MM.1S (cell line): ENCODE data around the gene ADIPOR2.

Source experiments
- EZH2 ChIP-seq: fragments of 300-600 bp; sonication (generic); optimal IDR thresholded peaks from 2 replicates; pipeline ENCODE3; 2017; ENCODE audit warnings: low read depth, mild to moderate bottlenecking, antibody characterized with exemption, low read length, mixed read lengths
- TF ChIP-seq, protein P1 (sequence below): fragments of 300-600 bp; sonication (generic); IDR thresholded peaks from 2 replicates; pipeline ENCODE4 v1.5.1; 2016; ENCODE audit warnings: antibody characterized with exemption, low read length, mixed read lengths

DNA sequence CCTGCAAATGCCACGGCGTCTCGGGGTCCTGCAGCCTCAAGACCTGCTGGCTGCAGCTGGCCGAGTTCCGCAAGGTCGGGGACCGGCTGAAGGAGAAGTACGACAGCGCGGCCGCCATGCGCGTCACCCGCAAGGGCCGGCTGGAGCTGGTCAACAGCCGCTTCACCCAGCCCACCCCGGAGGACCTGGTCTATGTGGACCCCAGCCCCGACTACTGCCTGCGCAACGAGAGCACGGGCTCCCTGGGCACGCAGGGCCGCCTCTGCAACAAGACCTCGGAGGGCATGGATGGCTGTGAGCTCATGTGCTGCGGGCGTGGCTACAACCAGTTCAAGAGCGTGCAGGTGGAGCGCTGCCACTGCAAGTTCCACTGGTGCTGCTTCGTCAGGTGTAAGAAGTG is 45.1 kb upstream of the ADIPOR2 start:
- TF ChIP-seq, protein P1, sequence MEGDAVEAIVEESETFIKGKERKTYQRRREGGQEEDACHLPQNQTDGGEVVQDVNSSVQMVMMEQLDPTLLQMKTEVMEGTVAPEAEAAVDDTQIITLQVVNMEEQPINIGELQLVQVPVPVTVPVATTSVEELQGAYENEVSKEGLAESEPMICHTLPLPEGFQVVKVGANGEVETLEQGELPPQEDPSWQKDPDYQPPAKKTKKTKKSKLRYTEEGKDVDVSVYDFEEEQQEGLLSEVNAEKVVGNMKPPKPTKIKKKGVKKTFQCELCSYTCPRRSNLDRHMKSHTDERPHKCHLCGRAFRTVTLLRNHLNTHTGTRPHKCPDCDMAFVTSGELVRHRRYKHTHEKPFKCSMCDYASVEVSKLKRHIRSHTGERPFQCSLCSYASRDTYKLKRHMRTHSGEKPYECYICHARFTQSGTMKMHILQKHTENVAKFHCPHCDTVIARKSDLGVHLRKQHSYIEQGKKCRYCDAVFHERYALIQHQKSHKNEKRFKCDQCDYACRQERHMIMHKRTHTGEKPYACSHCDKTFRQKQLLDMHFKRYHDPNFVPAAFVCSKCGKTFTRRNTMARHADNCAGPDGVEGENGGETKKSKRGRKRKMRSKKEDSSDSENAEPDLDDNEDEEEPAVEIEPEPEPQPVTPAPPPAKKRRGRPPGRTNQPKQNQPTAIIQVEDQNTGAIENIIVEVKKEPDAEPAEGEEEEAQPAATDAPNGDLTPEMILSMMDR, result no peak
- no peak for TF ChIP-seq EZH2
